Tibial artery (tissue), 4 donors: ENCODE data around the gene BCR.
A peak's percentile ranks its signal among the peaks of the same experiment; 100 is the strongest.

Experiments used
- DNase-seq, 2 donors: peaks; one replicate each; pipeline ENCODE4 v3.0.0-alpha.2; 2019
- H3K27ac ChIP-seq, 2 donors: fragments of 200-600 bp; sonication (generic) in 1 of 2; 1 replicate in 1 of 2; 2 replicates in 1 of 2; pipeline ENCODE4 v1.5.1; 2018 to 2019; ENCODE audit warnings: mild to moderate bottlenecking in 1 of 2
- H3K27me3 ChIP-seq, 2 donors: fragments of 200-600 bp; sonication (generic) in 1 of 2; one replicate each; pipeline versions ENCODE4 v1.5.1 to v1.6.0; 2016 to 2019
- H3K36me3 ChIP-seq, 3 donors: fragments of 200-600 bp; sonication (generic) in 2 of 3; one replicate each; pipeline ENCODE4 v1.5.1; 2016 to 2019; ENCODE audit warnings: mild to moderate bottlenecking in 2 of 3
- H3K4me1 ChIP-seq, 4 donors: fragments of 200-600 bp; sonication (generic) in 2 of 4; 1 replicate in 3 of 4; 2 replicates in 1 of 4; pipeline ENCODE4 v1.5.1; 2016 to 2019
- H3K4me3 ChIP-seq, 2 donors: fragments of 200-600 bp; sonication (generic) in 1 of 2; 1 replicate in 1 of 2; 2 replicates in 1 of 2; pipeline ENCODE4 v1.5.1; 2018 to 2019; ENCODE audit warnings: mild to moderate bottlenecking in 2 of 2
- H3K9me3 ChIP-seq, 3 donors: fragments of 200-600 bp; sonication (generic) in 1 of 3; one replicate each; pipeline ENCODE4 v1.5.1; 2016 to 2019
- intact Hi-C: fragments of 100-400 bp; cut with DNase I; formaldehyde crosslinking; loops from one replicate; pipeline ENCODE4 v1.15.0; 2023; ENCODE audit warnings: low total_unique reads
- TF ChIP-seq, protein P1 (sequence below), 2 experiments: fragments of 200-600 bp in 1 of 2; fragments of 450-650 bp in 1 of 2; IDR thresholded peaks; one replicate each; pipeline ENCODE4 v1.5.1; 2017 to 2019; ENCODE audit warnings: antibody characterized with exemption in 2 of 2, mild to moderate bottlenecking in 1 of 2, moderate library complexity in 1 of 2

BCR gene

DNA sequence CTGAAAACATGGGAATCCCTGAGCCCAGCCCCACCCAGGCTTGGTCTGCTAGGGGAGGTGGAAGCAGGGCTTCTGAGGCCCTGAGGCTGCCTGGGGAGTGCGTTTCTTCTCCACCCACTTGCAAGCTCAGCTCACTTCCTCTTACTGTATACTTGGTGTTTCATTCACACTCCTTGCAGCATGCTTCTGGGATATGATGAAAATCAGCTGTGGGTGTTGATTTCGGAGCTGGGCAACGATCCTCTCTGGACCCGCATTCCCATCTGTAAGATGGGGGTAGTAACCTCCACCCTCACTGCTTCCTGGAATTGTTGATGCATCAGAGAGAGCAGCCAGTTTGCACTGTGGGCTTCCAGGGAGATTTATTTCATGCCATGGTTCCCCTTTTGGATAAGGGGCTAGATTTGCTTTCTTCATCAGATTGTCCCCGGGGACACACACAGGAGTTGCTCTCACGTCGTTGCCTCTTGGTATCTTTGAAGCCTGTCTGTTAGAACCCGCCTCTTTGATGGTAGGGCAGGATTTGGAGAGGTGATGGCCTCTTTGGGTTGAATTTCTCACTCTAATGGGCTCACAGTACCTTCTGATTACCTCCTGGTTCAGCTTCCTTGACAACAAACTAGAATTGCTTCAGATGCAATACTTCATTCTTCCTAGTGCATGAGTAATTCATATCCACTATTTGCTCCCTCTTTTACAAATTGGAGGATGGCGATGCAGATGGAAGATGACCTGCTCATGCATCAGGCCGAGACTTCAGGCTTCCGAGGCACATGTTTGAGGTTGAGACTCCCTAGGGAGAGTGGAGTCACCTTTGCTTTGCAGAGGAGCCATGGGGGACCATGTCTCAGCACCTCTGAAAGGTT is 40.4 kb downstream of the BCR start:
- H3K9me3 ChIP-seq, result no peaks in the 10 kb centered on the region
- no peaks in the 10 kb centered on the region for H3K27me3 ChIP-seq
- H3K27ac ChIP-seq, result peak overlapping the region in 1 of 2 donors; percentile 62
- H3K4me1 ChIP-seq, result peaks cover 13 to 100% (median 80%) of the 10 kb centered on the region in 4 donors
- H3K4me3 ChIP-seq, result no peak overlapping the region
- no peak for DNase-seq
- intact Hi-C loops, result no loop called here
- no peaks in the 10 kb centered on the region for H3K36me3 ChIP-seq
- TF ChIP-seq, protein P1, sequence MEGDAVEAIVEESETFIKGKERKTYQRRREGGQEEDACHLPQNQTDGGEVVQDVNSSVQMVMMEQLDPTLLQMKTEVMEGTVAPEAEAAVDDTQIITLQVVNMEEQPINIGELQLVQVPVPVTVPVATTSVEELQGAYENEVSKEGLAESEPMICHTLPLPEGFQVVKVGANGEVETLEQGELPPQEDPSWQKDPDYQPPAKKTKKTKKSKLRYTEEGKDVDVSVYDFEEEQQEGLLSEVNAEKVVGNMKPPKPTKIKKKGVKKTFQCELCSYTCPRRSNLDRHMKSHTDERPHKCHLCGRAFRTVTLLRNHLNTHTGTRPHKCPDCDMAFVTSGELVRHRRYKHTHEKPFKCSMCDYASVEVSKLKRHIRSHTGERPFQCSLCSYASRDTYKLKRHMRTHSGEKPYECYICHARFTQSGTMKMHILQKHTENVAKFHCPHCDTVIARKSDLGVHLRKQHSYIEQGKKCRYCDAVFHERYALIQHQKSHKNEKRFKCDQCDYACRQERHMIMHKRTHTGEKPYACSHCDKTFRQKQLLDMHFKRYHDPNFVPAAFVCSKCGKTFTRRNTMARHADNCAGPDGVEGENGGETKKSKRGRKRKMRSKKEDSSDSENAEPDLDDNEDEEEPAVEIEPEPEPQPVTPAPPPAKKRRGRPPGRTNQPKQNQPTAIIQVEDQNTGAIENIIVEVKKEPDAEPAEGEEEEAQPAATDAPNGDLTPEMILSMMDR (IDR thresholded peaks at IDR 0.05), result no peak

DNA sequence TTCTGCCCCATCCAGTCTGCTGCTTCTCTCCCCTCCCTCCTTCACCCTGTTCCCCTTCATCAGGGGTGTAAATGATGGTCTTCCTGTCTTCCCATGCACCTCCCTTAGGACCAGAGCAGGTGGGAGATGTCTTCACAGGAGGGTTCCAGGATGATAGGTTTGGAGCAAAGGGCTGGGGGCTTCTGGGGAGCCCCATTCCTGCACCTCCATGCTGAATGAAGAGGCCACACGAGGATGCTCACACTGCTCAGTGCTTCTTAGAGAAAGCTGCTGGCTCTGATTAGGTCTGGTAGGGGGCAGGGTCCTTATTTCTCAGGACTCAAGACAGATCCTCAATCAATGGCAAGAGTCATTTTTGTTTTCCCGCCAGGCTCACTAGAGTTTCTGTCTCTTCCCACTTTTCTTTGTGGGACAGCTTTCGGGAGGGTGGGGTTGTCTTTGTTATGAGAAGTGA is 41.1 kb downstream of the BCR start:
- TF ChIP-seq, protein P1 (IDR thresholded peaks at IDR 0.05), result no peak
- no peak for DNase-seq
- Histone ChIP-seq H3K9me3 (no peaks in the 10 kb centered on the region), H3K36me3 (no peaks in the 10 kb centered on the region), H3K4me3 (no peak overlapping the region), H3K27ac (no peak overlapping the region), H3K4me1 (peaks cover 13 to 100% (median 80%) of the 10 kb centered on the region in 4 donors), H3K27me3 (no peaks in the 10 kb centered on the region)
- intact Hi-C loops, result no loop called here

DNA sequence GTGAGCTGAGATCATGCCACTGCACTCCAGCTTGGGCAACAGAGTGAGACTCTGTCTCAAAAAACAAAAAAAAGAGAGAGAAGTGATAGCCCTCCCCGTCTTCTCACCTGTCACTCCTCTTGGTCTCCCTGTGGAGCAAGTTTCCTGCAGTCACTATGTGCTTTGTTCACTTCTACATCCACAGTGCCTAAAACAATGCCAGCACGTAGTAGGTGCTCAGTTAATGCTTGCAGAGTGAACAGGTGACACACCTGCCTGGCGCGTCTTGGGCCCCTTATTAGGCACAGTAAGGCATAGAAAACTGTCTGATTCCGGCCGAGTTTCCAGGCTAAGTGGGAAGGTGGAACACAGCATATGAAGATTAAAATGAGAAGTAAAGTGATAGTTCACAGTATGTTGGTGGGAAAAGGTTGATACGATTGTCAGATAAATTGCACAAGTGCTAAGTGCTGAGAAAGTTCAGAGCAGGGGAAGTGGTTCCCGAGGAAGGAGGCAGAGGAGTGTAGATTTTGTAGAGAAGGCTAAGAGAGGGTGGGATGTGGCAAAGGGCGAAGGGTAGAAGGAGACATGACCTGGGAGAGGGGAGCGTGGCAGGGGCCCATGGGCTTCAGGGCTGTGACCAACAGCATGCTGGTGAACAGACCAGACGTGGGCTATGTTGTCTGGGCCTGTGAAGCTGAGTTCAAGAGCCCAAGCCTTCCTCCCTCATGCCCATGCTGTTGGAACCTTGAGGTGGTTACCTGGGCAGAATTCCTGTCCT is 41.9 kb downstream of the BCR start:
- H3K4me1 ChIP-seq, result peaks cover 12 to 100% (median 79%) of the 10 kb centered on the region in 4 donors
- no peaks in the 10 kb centered on the region for H3K27me3 ChIP-seq
- TF ChIP-seq, protein P1 (IDR thresholded peaks at IDR 0.05), result no peak
- intact Hi-C loops, result no loop called here
- DNase-seq, result no peak
- no peaks in the 10 kb centered on the region for H3K36me3 ChIP-seq
- H3K4me3 ChIP-seq, result no peak overlapping the region
- H3K9me3 ChIP-seq, result no peaks in the 10 kb centered on the region
- peak overlapping the region; percentile 18 to 75 for H3K27ac ChIP-seq

DNA sequence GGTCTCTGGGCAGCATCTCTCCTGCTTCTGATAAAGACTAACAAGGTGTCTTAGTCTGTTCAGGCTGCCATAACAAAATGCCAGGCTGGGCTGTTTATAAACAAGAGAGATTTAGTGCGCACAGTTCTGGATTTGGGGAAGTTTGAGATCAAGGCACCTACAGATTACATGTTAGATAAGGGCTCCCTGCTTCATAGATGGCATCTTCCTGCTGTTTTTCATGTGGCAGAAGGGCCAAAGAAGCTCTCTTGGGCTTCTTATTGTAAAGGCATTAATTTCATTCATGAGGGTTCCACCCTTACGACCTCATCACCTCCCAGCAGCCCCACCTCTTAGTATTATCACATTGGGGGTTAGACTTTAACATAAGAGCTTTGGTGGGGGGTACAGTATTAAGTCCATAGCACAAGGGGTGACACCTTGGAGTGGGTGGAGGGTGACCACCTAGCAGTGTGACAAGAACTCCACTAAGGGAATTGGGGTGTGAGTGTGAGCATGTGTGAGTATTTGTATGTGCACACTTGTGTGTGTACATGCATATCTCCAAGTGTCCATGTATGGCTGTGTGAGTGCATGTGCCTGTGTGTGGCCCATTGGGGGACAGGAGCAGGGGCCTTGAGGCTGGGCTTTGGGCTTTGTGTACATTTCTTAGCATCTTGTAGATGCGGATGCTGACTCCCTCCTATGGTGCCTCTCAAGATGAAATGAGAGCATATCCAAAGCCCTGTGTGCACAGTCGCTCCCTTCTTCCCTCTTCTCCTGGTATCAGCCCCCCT is 42.7 kb downstream of the BCR start:
- peaks cover 8 to 99% (median 79%) of the 10 kb centered on the region in 4 donors for H3K4me1 ChIP-seq
- no peaks in the 10 kb centered on the region for H3K27me3 ChIP-seq
- H3K36me3 ChIP-seq, result no peaks in the 10 kb centered on the region
- DNase-seq, result no peak
- intact Hi-C loops, result no loop called here
- TF ChIP-seq, protein P1 (IDR thresholded peaks at IDR 0.05), result no peak
- no peak overlapping the region for H3K4me3 ChIP-seq
- H3K27ac ChIP-seq, result peak overlapping the region; percentile 72 to 75
- H3K9me3 ChIP-seq, result peaks cover 0 to 1% (median 0%) of the 10 kb centered on the region in 3 donors

DNA sequence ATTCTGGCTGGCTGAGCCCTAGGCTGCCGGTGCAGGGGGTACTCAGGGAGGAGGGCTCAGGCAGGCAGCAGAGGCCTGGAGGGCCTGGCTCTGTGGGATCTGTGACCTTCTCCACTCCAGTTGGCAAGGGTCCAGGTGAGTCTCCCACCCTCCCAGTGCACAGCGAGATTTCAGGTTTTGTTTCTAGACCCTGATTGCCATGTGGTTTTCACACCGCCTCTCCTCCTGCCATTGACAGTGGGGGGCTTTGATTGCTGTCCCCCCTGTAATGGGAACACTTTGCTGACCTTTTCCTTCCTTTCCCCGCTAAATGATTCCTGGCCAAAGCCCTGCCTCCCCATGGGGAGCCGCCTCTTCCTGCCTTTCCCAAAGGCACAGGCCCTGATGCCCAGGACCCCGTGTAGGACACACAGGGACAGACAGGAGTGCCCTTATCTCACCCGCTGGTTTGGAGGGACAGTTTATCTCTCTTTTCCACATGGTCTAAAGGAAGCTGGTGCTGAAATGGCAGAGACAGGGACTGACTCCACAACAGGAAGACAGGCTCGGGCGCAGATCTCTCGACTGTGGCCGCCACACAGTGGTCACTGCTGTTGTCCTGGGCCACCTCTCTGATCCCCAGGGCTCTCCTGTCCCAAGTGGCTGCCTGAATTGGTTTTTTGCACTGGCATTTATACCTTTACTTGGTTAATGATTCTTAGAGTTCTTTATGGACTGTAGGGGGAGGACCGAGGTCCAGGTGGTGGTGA is 43.4 kb downstream of the BCR start:
- Histone ChIP-seq H3K27ac (peak overlapping the region; percentile 72 to 75), H3K4me1 (peaks cover under 1 to 91% (median 71%) of the 10 kb centered on the region in 4 donors), H3K4me3 (no peak overlapping the region), H3K27me3 (no peaks in the 10 kb centered on the region), H3K9me3 (peaks cover 0 to 7% (median 6%) of the 10 kb centered on the region in 3 donors), H3K36me3 (no peaks in the 10 kb centered on the region)
- TF ChIP-seq, protein P1 (IDR thresholded peaks at IDR 0.05), result no peak
- no peak for DNase-seq
- intact Hi-C loops, result no loop called here
